H1 (cell line): Measurements from ENCODE around the gene ZNF560. TPM values are rescaled to one million over a fixed set of nuclear protein-coding genes. Genes with fewer than 3 reads are reported as not detected.

Experiments
- CHD7 ChIP-seq: fragments of 300-600 bp; sonication (generic); IDR thresholded peaks from 2 replicates; pipeline ENCODE4 v1.7.1; 2012; ENCODE audit warnings: low read length, moderate library complexity, mild to moderate bottlenecking, inconsistent platforms; ENCODE audit not compliant: insufficient replicate concordance
- polyA plus RNA-seq, 7 experiments: library from polyadenylated mRNA; depleted of rRNA in 3 of 7; stranded (reverse) in 5 of 7; unstranded in 2 of 7; fragments of >200 nt in 5 of 7; fragments of 200-250 nt in 2 of 7; gene quantifications; 1 replicate in 5 of 7; 2 replicates in 1 of 7; 4 replicates in 1 of 7; pipeline versions ENCODE4 v1.2.1 to v1.2.3, GENCODE V29; 2011 to 2013; ENCODE audit warnings: missing spikeins in 2 of 7, mixed read lengths in 2 of 7
- total RNA-seq: library from RNA; stranded (reverse); fragmentation: NEBNext Ultra II Directional; extraction: Animal tissue kit (Norgen Biotek cat#: 25700); gene quantifications from 2 replicates; pipeline ENCODE4 v1.2.1, GENCODE V29; 2021

ZNF560 gene
- total and polyA plus RNA-seq, 2 of the 8 experiments (the other 6 are each of a cell fraction or from before 2014, with no cell fraction given) = 0.02 TPM; not detected in 1

DNA sequence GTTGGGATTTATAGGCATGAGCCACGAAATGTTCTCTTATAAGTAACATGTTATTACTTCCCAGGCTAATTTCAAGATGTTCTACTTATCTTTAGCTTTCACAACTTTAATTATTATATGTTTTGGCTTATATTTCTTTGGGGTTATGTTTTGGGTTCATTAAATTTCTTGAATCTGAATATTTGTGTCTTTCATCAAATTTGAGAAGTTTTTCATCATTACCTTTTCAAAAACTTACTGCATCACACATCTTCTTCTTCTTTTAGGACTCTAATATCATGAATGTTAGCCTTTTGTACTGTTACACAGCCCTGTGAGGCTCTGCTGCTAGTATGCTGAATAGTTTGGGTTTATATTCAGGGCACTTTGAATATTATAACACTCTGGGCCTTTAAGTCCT, 53.4 kb downstream of the ZNF560 start (continued):
- no peak for TF ChIP-seq CHD7
- TF ChIP-seq, all 59 proteins: peak for 0
